ENCODE measurements around the gene FKBP15. TPM values are rescaled to one million over a fixed set of nuclear protein-coding genes. Genes with fewer than 3 reads are reported as not detected.

Gene FKBP15
- polyA plus RNA-seq, 1 donor (not counting 4 experiments of a cell fraction or from before 2014, with no cell fraction given): 22.4 TPM

DNA sequence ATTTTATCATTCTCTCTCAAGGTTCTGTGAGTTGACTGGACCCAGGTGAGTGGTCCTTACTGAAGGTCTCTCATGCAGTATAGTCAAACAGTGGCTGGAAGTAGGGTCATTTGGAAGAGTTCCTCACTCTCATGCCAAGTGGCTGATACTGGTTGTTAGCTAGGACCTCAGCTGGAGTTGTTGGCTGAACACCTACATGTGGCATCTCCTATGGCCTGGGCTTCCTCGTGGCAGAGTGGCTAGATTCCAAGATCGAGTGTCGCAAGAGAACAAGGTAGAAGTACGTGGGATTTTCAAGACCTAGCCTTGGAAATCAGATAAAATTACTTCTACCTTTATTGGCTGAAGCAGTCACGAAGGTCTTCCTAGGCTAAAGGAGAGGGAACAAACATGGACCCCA lies 62.6 kb downstream of the FKBP15 start:
- no peak overlapping the region for H3K9ac ChIP-seq (ENCODE audit: control insufficient read depth, extremely low read depth, insufficient read depth, low read length)
- H3K79me2 ChIP-seq (ENCODE audit: control insufficient read depth, insufficient read depth, low read length): peaks cover 58% of the 10 kb centered on the region
- no peaks in the 10 kb centered on the region for H3K9me3 ChIP-seq (ENCODE audit: control insufficient read depth, low read depth, low read length)
- no peaks in the 10 kb centered on the region for H3K9me1 ChIP-seq (ENCODE audit: control insufficient read depth, extremely low read depth, insufficient read depth, low read length)
- peaks cover 40 to 52% of the 10 kb centered on the region in 2 experiments for H3K36me3 ChIP-seq (ENCODE audit: control insufficient read depth in 2 of 2, extremely low read depth in 1 of 2, insufficient read depth in 2 of 2, low read length in 2 of 2)
- no peak for TF ChIP-seq EZH2 (IDR thresholded peaks at IDR 0.05; ENCODE audit: low read length)
- TF ChIP-seq, protein P1, sequence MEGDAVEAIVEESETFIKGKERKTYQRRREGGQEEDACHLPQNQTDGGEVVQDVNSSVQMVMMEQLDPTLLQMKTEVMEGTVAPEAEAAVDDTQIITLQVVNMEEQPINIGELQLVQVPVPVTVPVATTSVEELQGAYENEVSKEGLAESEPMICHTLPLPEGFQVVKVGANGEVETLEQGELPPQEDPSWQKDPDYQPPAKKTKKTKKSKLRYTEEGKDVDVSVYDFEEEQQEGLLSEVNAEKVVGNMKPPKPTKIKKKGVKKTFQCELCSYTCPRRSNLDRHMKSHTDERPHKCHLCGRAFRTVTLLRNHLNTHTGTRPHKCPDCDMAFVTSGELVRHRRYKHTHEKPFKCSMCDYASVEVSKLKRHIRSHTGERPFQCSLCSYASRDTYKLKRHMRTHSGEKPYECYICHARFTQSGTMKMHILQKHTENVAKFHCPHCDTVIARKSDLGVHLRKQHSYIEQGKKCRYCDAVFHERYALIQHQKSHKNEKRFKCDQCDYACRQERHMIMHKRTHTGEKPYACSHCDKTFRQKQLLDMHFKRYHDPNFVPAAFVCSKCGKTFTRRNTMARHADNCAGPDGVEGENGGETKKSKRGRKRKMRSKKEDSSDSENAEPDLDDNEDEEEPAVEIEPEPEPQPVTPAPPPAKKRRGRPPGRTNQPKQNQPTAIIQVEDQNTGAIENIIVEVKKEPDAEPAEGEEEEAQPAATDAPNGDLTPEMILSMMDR (optimal IDR thresholded peaks at IDR 0.05 in 1 of 3, IDR thresholded peaks at IDR 0.05 in 1 of 3, conservative IDR thresholded peaks at IDR 0.05 in 1 of 3; ENCODE audit: extremely low read depth in 1 of 3, insufficient read depth in 2 of 3, low read length in 3 of 3): no peak
- DNase-seq (ENCODE audit: low read depth, low spot score): no peak
- H3K27ac ChIP-seq (ENCODE audit: control insufficient read depth, insufficient read depth, low read length): no peak overlapping the region
- H4K20me1 ChIP-seq (ENCODE audit: control insufficient read depth, extremely low read depth, insufficient read depth, low read length): no peaks in the 10 kb centered on the region
- dilution Hi-C loops (cut with MboI; ENCODE audit: extremely low pct_ligation_motif_present, low sequenced_read_pairs): no loop called here
- H2AFZ ChIP-seq (ENCODE audit: control insufficient read depth, low read length): no peak overlapping the region
- no peak for FAIRE-seq
- no peaks in the 10 kb centered on the region for H3K27me3 ChIP-seq (ENCODE audit: control insufficient read depth, extremely low read depth, insufficient read depth, low read length)
- H3K4me2 ChIP-seq (ENCODE audit: control insufficient read depth, extremely low read depth, insufficient read depth, low read depth, low read length): no peak overlapping the region
- H3K4me3 ChIP-seq (ENCODE audit: control insufficient read depth in 2 of 3, extremely low read depth in 1 of 3, insufficient read depth in 2 of 3, low read depth in 1 of 3, low read length in 3 of 3): no peak overlapping the region
- H3K4me1 ChIP-seq (ENCODE audit: control insufficient read depth, extremely low read depth, insufficient read depth, low read length): peaks cover 20% of the 10 kb centered on the region

GRCh38 chr9:113156880-113157279 lies 64.2 kb downstream of the FKBP15 start:
- peaks cover 63% of the 10 kb centered on the region for H3K79me2 ChIP-seq (ENCODE audit: control insufficient read depth, insufficient read depth, low read length)
- no peak for FAIRE-seq

More at GRCh38 chr9:113156880-113157279, 64.2 kb downstream of the FKBP15 start:
- Histone ChIP-seq H3K4me1 (ENCODE audit: control insufficient read depth, extremely low read depth, insufficient read depth, low read length) (peaks cover 34% of the 10 kb centered on the region), H2AFZ (ENCODE audit: control insufficient read depth, low read length) (no peak overlapping the region), H4K20me1 (ENCODE audit: control insufficient read depth, extremely low read depth, insufficient read depth, low read length) (no peaks in the 10 kb centered on the region), H3K36me3 (ENCODE audit: control insufficient read depth in 2 of 2, extremely low read depth in 1 of 2, insufficient read depth in 2 of 2, low read length in 2 of 2) (peaks cover 32 to 39% of the 10 kb centered on the region in 2 experiments), H3K4me3 (ENCODE audit: control insufficient read depth in 2 of 3, extremely low read depth in 1 of 3, insufficient read depth in 2 of 3, low read depth in 1 of 3, low read length in 3 of 3) (no peak overlapping the region), H3K27ac (ENCODE audit: control insufficient read depth, insufficient read depth, low read length) (no peak overlapping the region), H3K27me3 (ENCODE audit: control insufficient read depth, extremely low read depth, insufficient read depth, low read length) (no peaks in the 10 kb centered on the region), H3K9me1 (ENCODE audit: control insufficient read depth, extremely low read depth, insufficient read depth, low read length) (no peaks in the 10 kb centered on the region), H3K4me2 (ENCODE audit: control insufficient read depth, extremely low read depth, insufficient read depth, low read depth, low read length) (no peak overlapping the region), H3K9ac (ENCODE audit: control insufficient read depth, extremely low read depth, insufficient read depth, low read length) (no peak overlapping the region), H3K9me3 (ENCODE audit: control insufficient read depth, low read depth, low read length) (no peaks in the 10 kb centered on the region)
- TF ChIP-seq, protein P1 (optimal IDR thresholded peaks at IDR 0.05 in 1 of 3, IDR thresholded peaks at IDR 0.05 in 1 of 3, conservative IDR thresholded peaks at IDR 0.05 in 1 of 3; ENCODE audit: extremely low read depth in 1 of 3, insufficient read depth in 2 of 3, low read length in 3 of 3): peak in 1 of 3 experiments; percentile 28
- no peak for TF ChIP-seq EZH2 (IDR thresholded peaks at IDR 0.05; ENCODE audit: low read length)
- no peak for DNase-seq (ENCODE audit: low read depth, low spot score)
- dilution Hi-C loops (cut with MboI; ENCODE audit: extremely low pct_ligation_motif_present, low sequenced_read_pairs): no loop called here
